DOHH2 (cell line): Measurements from ENCODE around the gene KCTD1.

Experiments used
- CTCF ChIP-seq: fragments of 200-600 bp; sonication (generic); IDR thresholded peaks from one replicate; pipeline ENCODE4 v1.5.1; 2014; ENCODE audit warnings: antibody characterized with exemption, mild to moderate bottlenecking, low read depth, low read length; ENCODE audit not compliant: poor library complexity, severe bottlenecking
- EZH2phosphoT487 ChIP-seq: fragments of 200-600 bp; sonication (generic); IDR thresholded peaks from 2 replicates; pipeline ENCODE4 v1.6.1; 2017; ENCODE audit warnings: borderline replicate concordance, mild to moderate bottlenecking, antibody characterized with exemption, low read length, moderate library complexity, mixed read lengths

- TF ChIP-seq EZH2phosphoT487: no peak
- no peak for TF ChIP-seq CTCF
These were observed 78.2 kb downstream of the KCTD1 start for GRCh38 chr18:26470011-26470637.
